NCI-H2107 treated with DMSO at 0.1 percent for 48 hours (cell line): ENCODE measurements around the gene TTLL8.
"Not testable (repeated sequence)": the region's sequence is repeated elsewhere in the genome, so short reads cannot be mapped to it uniquely, and the experiment has no call there.

Experiments used
- DNase-seq: peaks from one replicate; lab custom pipeline; 2025; ENCODE audit not compliant: unreplicated experiment; lab: John Stamatoyannopoulos, UW

Gene TTLL8

DNA sequence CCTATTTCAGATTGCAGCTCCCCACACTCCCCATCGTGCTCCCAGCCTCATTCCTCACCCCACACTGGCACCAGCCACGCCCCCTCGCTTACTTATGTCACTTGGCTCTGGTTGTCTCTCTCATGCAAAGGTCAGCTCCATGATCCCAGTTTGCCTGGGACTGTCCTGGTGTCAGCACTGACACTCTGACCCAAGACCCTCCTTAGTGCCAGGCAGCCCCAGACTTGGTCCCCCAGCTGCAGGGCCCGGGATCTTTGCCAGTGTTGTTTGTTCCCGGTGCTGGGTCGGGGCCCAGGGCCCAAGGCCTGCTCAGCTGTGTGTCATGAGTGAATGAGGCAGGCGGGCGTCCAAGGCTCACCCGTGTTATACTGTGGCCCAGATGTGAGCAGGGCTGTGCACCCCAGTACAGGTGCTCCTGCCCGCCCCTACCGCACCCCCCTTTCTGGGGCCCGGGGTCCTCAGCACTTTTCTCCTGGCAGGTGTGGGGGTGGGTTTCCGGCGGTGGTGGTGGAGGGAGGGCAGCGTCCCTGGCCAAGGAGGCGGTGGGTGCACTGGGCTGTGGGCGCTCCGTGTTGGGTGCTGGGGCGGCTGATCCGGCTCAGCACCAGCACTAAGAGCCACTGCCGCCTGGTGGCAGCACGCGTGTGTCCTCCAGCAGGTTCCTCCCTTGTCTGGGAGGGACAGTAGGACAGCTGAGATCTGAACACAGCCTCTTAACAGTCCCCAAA, 65.0 kb downstream of the TTLL8 start:
- peak; percentile 18 for DNase-seq

DNA sequence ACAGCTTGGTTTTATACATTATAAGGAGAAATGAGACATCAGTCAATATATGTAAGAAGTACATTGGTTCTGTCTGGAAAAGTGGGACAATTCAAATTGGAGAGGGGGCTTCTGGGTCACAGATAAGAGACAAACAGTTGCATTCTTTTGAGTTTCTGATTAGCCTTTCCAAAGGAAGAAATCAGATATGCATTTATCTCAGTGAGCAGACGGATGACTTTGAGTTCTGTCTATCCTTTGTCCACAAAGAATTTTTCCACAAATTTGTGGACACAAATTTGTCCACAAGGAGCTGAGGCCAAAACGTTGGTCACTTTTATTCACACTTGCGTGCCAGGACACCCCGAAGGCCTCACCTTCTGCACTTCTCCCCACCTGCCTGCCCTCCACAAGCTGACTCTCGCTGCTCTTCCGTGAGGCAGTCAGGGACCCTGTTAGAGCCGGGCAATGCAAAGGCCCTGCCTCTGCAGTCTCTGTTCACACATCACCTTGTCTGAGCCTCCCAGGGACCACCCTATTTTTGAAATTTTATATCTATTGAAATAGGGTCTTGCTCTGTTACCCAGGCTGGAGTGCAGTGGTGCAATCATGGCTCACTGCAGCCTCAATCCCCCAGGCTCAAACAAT, 66.1 kb downstream of the TTLL8 start:
- no peak for DNase-seq

DNA sequence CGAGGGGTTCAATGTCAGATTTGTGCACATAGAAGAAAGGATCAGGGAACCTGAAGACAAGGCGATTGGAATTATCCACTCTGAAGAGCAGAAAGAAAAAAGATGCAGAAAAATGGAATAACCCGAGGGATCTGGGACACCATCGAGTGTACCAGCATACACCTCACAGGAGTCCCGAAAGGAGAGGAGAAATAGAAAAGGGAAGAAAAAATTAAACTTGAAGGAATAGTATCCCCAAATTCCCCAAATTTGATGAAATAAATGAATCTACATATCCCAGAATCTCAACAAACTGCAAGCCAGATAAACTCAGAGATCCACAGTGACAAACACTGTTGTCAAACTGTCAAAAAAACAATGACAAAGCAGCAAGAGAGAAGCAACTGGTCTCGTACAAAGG, 66.9 kb downstream of the TTLL8 start:
- DNase-seq, result no peak

- DNase-seq, result not testable (repeated sequence)
Measured at GRCh38 chr22:49989826-49990225, 68.3 kb downstream of the TTLL8 start.

DNA sequence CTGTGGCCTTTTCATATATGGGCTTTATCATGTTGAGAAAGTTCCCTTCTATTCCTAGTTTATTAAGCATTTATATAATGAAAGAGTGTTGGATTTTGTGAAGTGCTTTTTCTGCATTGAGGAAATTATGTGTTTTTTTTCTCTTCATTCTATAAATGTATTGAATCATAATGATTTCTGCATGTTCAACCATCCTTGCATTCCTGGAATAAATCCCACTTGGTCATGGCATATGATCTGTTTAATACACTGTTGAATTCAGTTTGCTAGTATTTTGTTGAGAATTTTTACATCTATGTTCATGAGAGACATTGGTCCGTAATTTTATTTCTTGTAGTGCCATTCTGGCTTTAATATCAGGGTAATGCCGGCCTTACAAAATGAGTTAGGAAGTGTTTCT, 71.8 kb downstream of the TTLL8 start:
- no peak for DNase-seq

GRCh38 chr22:49983148-49984042, 74.7 kb downstream of the TTLL8 start:
- DNase-seq, result no peak

DNA sequence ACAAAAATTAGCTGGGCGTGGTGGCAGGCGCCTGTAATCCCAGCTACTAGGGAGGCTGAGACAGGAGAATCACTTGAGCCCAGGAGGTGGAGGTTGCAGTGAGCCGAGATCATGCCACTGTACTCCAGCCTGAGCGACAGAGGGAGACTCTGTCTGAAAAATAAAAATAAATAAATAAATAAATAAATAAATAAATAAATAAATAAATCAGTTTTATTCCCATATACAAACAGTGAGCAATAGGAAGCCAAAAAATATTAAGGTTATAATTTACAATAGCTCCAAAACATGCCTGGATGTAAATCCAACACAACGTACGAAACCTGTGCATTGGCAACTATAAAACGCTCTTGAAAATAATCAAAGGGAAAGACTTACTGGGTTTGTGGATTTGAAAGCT, 76.3 kb downstream of the TTLL8 start:
- not testable (repeated sequence) for DNase-seq

- no peak for DNase-seq
Measured at GRCh38 chr22:49979587-49980264, 78.4 kb downstream of the TTLL8 start.

- no peak for DNase-seq
Measured at GRCh38 chr22:49977578-49977977, 80.5 kb downstream of the TTLL8 start.

GRCh38 chr22:49976439-49977175, 81.5 kb downstream of the TTLL8 start:
- DNase-seq, result no peak

- no peak for DNase-seq
Measured at GRCh38 chr22:49975543-49976389, 82.3 kb downstream of the TTLL8 start.

GRCh38 chr22:49973018-49973961, 84.8 kb downstream of the TTLL8 start:
- no peak for DNase-seq

DNA sequence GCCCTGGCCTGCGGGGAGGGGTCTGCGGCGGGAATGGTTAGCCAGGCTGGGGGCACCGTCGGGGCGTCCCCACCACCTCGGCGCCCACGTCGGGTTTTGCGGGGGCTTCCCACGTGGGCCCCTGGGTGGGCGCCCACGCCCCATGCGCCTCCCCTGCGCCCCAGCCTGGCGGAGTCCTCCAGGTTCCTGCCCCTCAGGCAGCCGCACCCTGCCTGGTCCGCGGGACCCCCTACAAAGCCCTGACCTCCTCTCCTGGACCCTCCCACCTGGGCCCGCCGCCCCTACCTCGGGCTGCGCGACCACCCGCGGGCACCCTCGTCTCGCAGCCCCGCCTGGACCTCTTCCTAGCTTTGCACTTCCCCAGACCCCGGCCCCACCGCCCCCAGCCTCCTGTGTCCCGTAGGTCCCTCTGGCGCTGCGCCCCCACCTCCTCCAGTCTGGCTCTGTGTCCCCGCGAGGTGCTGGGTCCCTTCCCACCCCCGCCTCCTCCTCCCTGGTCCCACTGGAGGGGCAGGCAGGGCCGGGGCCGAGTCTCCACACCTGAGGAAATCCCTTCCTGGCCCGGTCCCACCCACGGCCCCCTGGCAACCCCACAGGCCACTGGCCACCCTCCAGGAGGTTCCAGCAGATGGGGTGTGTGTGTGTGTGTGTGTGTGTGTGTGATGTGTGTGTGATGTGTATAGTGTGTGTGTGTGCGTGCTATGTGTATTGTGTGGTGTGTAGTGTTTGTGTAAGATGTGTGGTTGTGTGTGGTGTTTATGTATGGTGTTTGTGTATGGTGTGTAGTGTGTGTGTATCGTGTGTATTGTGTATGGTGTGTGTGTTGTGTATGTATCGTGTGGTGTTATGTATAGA, 85.7 kb downstream of the TTLL8 start:
- DNase-seq, result no peak

GRCh38 chr22:49971232-49972162, 86.6 kb downstream of the TTLL8 start:
- DNase-seq, result no peak

- DNase-seq, result peak; percentile 67
Measured at GRCh38 chr22:49970528-49971231, 87.4 kb downstream of the TTLL8 start.
